ENCODE data around the gene RPTOR.

DNA sequence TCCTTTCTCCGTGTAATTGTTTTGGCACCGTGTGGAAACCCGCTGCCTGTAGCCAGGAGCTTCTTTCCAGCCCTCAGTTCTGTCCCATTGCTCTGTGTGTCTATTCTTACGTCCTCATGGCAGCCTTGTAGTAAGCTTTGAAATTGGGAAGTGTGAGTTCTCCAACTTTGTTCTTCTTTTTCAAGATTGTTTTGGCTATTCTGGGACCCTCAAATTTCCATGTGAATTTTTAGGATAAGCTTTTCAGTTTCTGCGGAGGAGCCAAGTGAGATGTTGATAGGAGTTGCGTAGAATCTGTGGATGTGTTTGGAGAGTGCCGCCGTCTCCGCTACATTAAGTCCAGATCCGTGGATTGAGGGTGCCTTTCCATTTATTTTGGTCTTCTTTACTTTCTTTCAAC, 462.3 kb downstream of the RPTOR start:
- no peak for TF ChIP-seq CTCF (IDR thresholded peaks at IDR 0.05; ENCODE audit: insufficient read depth, low read length)
- TF ChIP-seq GABPA (IDR thresholded peaks at IDR 0.05; ENCODE audit: low read depth): no peak
- peak; percentile 10; the same call in 1 of the 2 replicates for TF ChIP-seq SPI1 (IDR thresholded peaks at IDR 0.05; ENCODE audit: borderline replicate concordance, low read depth)
